CD4-positive, CD25-positive, alpha-beta regulatory T cell (primary cell): Measurements from ENCODE around the gene CDKL5. TPM values are rescaled to one million over a fixed set of nuclear protein-coding genes. Genes with fewer than 3 reads are reported as not detected.
A peak's percentile ranks its signal among the peaks of the same experiment; 100 is the strongest.

Source experiments
- ATAC-seq, 2 donors: fragments of 150-1000 bp; cut with Tn5 transposase; one replicate each; pipeline ENCODE4 v1.10.0; 2021; ENCODE audit warnings: low read depth in 2 of 2, moderate number of reproducible peaks in 2 of 2, moderate library complexity in 1 of 2
- DNase-seq, 3 donors: peaks; one replicate each; pipeline versions ENCODE4 v3.0.0 to v3.0.0-alpha.2; 2012 to 2022; ENCODE audit warnings: mixed read lengths in 1 of 3
- H3K27ac ChIP-seq: one replicate; pipeline ENCODE4 v1.7.0; 2013; ENCODE audit warnings: mild to moderate bottlenecking, low read length; ENCODE audit not compliant: insufficient read depth, poor library complexity, severe bottlenecking
- H3K27me3 ChIP-seq: one replicate; pipeline ENCODE4 v1.7.0; 2013; ENCODE audit warnings: low read length; ENCODE audit not compliant: control insufficient read depth, insufficient read depth
- H3K36me3 ChIP-seq: one replicate; pipeline ENCODE4 v1.7.0; 2013; ENCODE audit warnings: mild to moderate bottlenecking, low read length, moderate library complexity; ENCODE audit not compliant: control insufficient read depth, insufficient read depth
- H3K4me1 ChIP-seq: 2 replicates; pipeline ENCODE4 v1.7.0; 2013; ENCODE audit warnings: mild to moderate bottlenecking, low read length; ENCODE audit not compliant: insufficient read depth, control insufficient read depth, poor library complexity, severe bottlenecking
- H3K4me3 ChIP-seq: one replicate; pipeline ENCODE4 v1.7.0; 2013; ENCODE audit warnings: low read depth, mild to moderate bottlenecking, low read length, moderate library complexity
- H3K9me3 ChIP-seq, 2 experiments: 1 replicate in 1 of 2; 2 replicates in 1 of 2; pipeline ENCODE4 v1.7.0; 2013; ENCODE audit warnings: low read length in 2 of 2, mild to moderate bottlenecking in 1 of 2, moderate library complexity in 1 of 2; ENCODE audit not compliant: control insufficient read depth in 2 of 2
- H3K27ac Mint-ChIP-seq, 3 donors: one replicate each; pipeline ENCODE4 v1.8.0; 2020 to 2022; ENCODE audit warnings: mild to moderate bottlenecking in 3 of 3, mixed read lengths in 3 of 3, moderate library complexity in 2 of 3
- H3K27me3 Mint-ChIP-seq: one replicate; pipeline ENCODE4 v1.8.0; 2022; ENCODE audit warnings: mild to moderate bottlenecking, mixed read lengths
- H3K36me3 Mint-ChIP-seq: one replicate; pipeline ENCODE4 v1.8.0; 2020; ENCODE audit warnings: mixed read lengths
- H3K4me1 Mint-ChIP-seq, 4 donors: one replicate each; pipeline ENCODE4 v1.8.0; 2020 to 2022; ENCODE audit warnings: mixed read lengths in 4 of 4, mild to moderate bottlenecking in 1 of 4
- H3K4me3 Mint-ChIP-seq, 4 donors: one replicate each; pipeline ENCODE4 v1.8.0; 2020 to 2022; ENCODE audit warnings: mild to moderate bottlenecking in 4 of 4, mixed read lengths in 4 of 4, moderate library complexity in 3 of 4
- H3K9me3 Mint-ChIP-seq, 7 donors: one replicate each; pipeline ENCODE4 v1.8.0; 2020 to 2022; ENCODE audit warnings: mixed read lengths in 7 of 7, mild to moderate bottlenecking in 3 of 7, moderate library complexity in 2 of 7
- polyA plus RNA-seq, 4 donors: library from polyadenylated mRNA; unstranded; fragments of 300-500 nt; fragmentation: Illumina TruSeq; gene quantifications; one replicate each; pipeline ENCODE4 v1.2.3, GENCODE V29; 2021
- total RNA-seq: library from RNA; stranded (reverse); gene quantifications from one replicate; pipeline ENCODE4 v1.2.3, GENCODE V29; 2022

CDKL5 gene
- total and polyA plus RNA-seq, 5 donors from 2014 or later: 0.02 to 2.9 (median 1.3) TPM

- no peaks in the 10 kb centered on the region for H3K36me3 Mint-ChIP-seq
- Histone ChIP-seq H3K4me3 (no peak overlapping the region), H3K36me3 (no peaks in the 10 kb centered on the region), H3K9me3 (no peaks in the 10 kb centered on the region), H3K27ac (no peak overlapping the region), H3K4me1 (no peaks in the 10 kb centered on the region), H3K27me3 (no peaks in the 10 kb centered on the region)
- no peak overlapping the region for H3K27ac Mint-ChIP-seq
- no peak for DNase-seq
- no peak for ATAC-seq
- H3K4me1 Mint-ChIP-seq: peaks cover 0 to 2% (median 0%) of the 10 kb centered on the region in 4 donors
- no peaks in the 10 kb centered on the region for H3K27me3 Mint-ChIP-seq
- no peak overlapping the region for H3K4me3 Mint-ChIP-seq
- H3K9me3 Mint-ChIP-seq: no peaks in the 10 kb centered on the region
Measured at GRCh38 chrX:18650662-18651061, 225.3 kb downstream of the CDKL5 start.

- no peak overlapping the region for H3K27ac Mint-ChIP-seq
- H3K9me3 ChIP-seq: no peaks in the 10 kb centered on the region
- peaks cover 0 to 2% (median 0%) of the 10 kb centered on the region in 4 donors for H3K4me1 Mint-ChIP-seq
- no peaks in the 10 kb centered on the region for H3K36me3 ChIP-seq
- H3K27ac ChIP-seq: no peak overlapping the region
- DNase-seq: no peak
- H3K27me3 Mint-ChIP-seq: no peaks in the 10 kb centered on the region
- H3K36me3 Mint-ChIP-seq: no peaks in the 10 kb centered on the region
- ATAC-seq: no peak
- no peak overlapping the region for H3K4me3 ChIP-seq
- H3K4me1 ChIP-seq: no peaks in the 10 kb centered on the region
- H3K9me3 Mint-ChIP-seq: no peaks in the 10 kb centered on the region
- no peak overlapping the region for H3K4me3 Mint-ChIP-seq
- H3K27me3 ChIP-seq: no peaks in the 10 kb centered on the region
Measured at GRCh38 chrX:18652636-18653035, 227.2 kb downstream of the CDKL5 start.

- no peaks in the 10 kb centered on the region for H3K27me3 Mint-ChIP-seq
- DNase-seq: no peak
- H3K9me3 Mint-ChIP-seq: no peaks in the 10 kb centered on the region
- no peak overlapping the region for H3K4me3 ChIP-seq
- no peak overlapping the region for H3K27ac ChIP-seq
- H3K9me3 ChIP-seq: no peaks in the 10 kb centered on the region
- H3K36me3 ChIP-seq: no peaks in the 10 kb centered on the region
- ATAC-seq: no peak
- no peak overlapping the region for H3K4me3 Mint-ChIP-seq
- H3K27ac Mint-ChIP-seq: peak overlapping the region in 1 of 3 donors; percentile 32
- H3K4me1 ChIP-seq: no peaks in the 10 kb centered on the region
- no peaks in the 10 kb centered on the region for H3K36me3 Mint-ChIP-seq
- no peaks in the 10 kb centered on the region for H3K27me3 ChIP-seq
- H3K4me1 Mint-ChIP-seq: peaks cover 0 to 2% (median 0%) of the 10 kb centered on the region in 4 donors
Measured at GRCh38 chrX:18654875-18655836, 229.7 kb downstream of the CDKL5 start.

GRCh38 chrX:18661273-18661672 lies 235.9 kb downstream of the CDKL5 start:
- DNase-seq (no peak), ATAC-seq (no peak)
- no peaks in the 10 kb centered on the region for H3K36me3 ChIP-seq
- no peaks in the 10 kb centered on the region for H3K36me3 Mint-ChIP-seq
- H3K4me3 Mint-ChIP-seq: no peak overlapping the region
- H3K4me1 Mint-ChIP-seq: no peaks in the 10 kb centered on the region
- no peaks in the 10 kb centered on the region for H3K4me1 ChIP-seq
- H3K27me3 ChIP-seq: no peaks in the 10 kb centered on the region
- H3K4me3 ChIP-seq: no peak overlapping the region
- H3K27me3 Mint-ChIP-seq: no peaks in the 10 kb centered on the region
- no peak overlapping the region for H3K27ac Mint-ChIP-seq
- H3K9me3 Mint-ChIP-seq: peaks cover 0 to 3% (median 0%) of the 10 kb centered on the region in 7 donors
- no peak overlapping the region for H3K27ac ChIP-seq
- H3K9me3 ChIP-seq: no peaks in the 10 kb centered on the region

- H3K9me3 ChIP-seq: no peaks in the 10 kb centered on the region
- H3K27me3 ChIP-seq: no peaks in the 10 kb centered on the region
- ATAC-seq (no peak), DNase-seq (no peak)
- H3K27ac Mint-ChIP-seq: no peak overlapping the region
- no peaks in the 10 kb centered on the region for H3K36me3 Mint-ChIP-seq
- no peaks in the 10 kb centered on the region for H3K36me3 ChIP-seq
- H3K4me3 ChIP-seq: no peak overlapping the region
- no peak overlapping the region for H3K27ac ChIP-seq
- peaks cover 3% of the 10 kb centered on the region for H3K27me3 Mint-ChIP-seq
- peaks cover 0 to 3% (median 0%) of the 10 kb centered on the region in 7 donors for H3K9me3 Mint-ChIP-seq
- H3K4me1 Mint-ChIP-seq: peaks cover 0 to 2% (median 0%) of the 10 kb centered on the region in 4 donors
- H3K4me1 ChIP-seq: no peaks in the 10 kb centered on the region
- no peak overlapping the region for H3K4me3 Mint-ChIP-seq
Measured at GRCh38 chrX:18664947-18665346, 239.5 kb downstream of the CDKL5 start.

GRCh38 chrX:18666614-18667013 lies 241.2 kb downstream of the CDKL5 start:
- H3K9me3 ChIP-seq: no peaks in the 10 kb centered on the region
- Mint-ChIP-seq H3K36me3 (no peaks in the 10 kb centered on the region), H3K27me3 (peaks cover 4% of the 10 kb centered on the region), H3K4me3 (no peak overlapping the region), H3K27ac (peak overlapping the region in 1 of 3 donors; percentile 25), H3K4me1 (peaks cover 0 to 2% (median 0%) of the 10 kb centered on the region in 4 donors), H3K9me3 (peaks cover 0 to 3% (median 0%) of the 10 kb centered on the region in 7 donors)
- DNase-seq: no peak
- H3K27me3 ChIP-seq: no peaks in the 10 kb centered on the region
- H3K4me1 ChIP-seq: no peaks in the 10 kb centered on the region
- no peak for ATAC-seq
- H3K4me3 ChIP-seq: no peak overlapping the region
- H3K36me3 ChIP-seq: no peaks in the 10 kb centered on the region
- no peak overlapping the region for H3K27ac ChIP-seq

- Histone ChIP-seq H3K9me3 (no peaks in the 10 kb centered on the region), H3K36me3 (no peaks in the 10 kb centered on the region), H3K4me1 (no peaks in the 10 kb centered on the region), H3K27me3 (no peaks in the 10 kb centered on the region), H3K4me3 (no peak overlapping the region), H3K27ac (no peak overlapping the region)
- H3K27ac Mint-ChIP-seq: no peak overlapping the region
- H3K36me3 Mint-ChIP-seq: no peaks in the 10 kb centered on the region
- peaks cover 0 to 2% (median 0%) of the 10 kb centered on the region in 4 donors for H3K4me1 Mint-ChIP-seq
- H3K27me3 Mint-ChIP-seq: peaks cover 4% of the 10 kb centered on the region
- H3K9me3 Mint-ChIP-seq: peaks cover 0 to 3% (median 0%) of the 10 kb centered on the region in 7 donors
- no peak for DNase-seq
- ATAC-seq: no peak
- H3K4me3 Mint-ChIP-seq: peak overlapping the region in 2 of 4 donors; percentile 4 to 46
Measured at GRCh38 chrX:18668071-18668835, 242.8 kb downstream of the CDKL5 start.
